Suprapubic skin (tissue), 4 donors: ENCODE results near the gene TSSC4. TPM values are rescaled to one million over a fixed set of nuclear protein-coding genes. Genes with fewer than 3 reads are reported as not detected.
A peak's percentile ranks its signal among the peaks of the same experiment; 100 is the strongest.

Experiments
- DNase-seq, 2 donors: peaks; one replicate each; pipeline ENCODE4 v3.0.0-alpha.2; 2019; ENCODE audit warnings: low spot score in 2 of 2
- H3K27ac ChIP-seq: fragments of 200-600 bp; sonication (generic); one replicate; pipeline ENCODE4 v1.5.1; 2019
- H3K27me3 ChIP-seq: fragments of 200-600 bp; sonication (generic); one replicate; pipeline ENCODE4 v1.5.1; 2019
- H3K36me3 ChIP-seq: fragments of 200-600 bp; sonication (generic); one replicate; pipeline ENCODE4 v1.5.1; 2019
- H3K4me1 ChIP-seq: fragments of 200-600 bp; sonication (generic); one replicate; pipeline ENCODE4 v1.5.1; 2019
- H3K4me3 ChIP-seq: fragments of 200-600 bp; sonication (generic); one replicate; pipeline ENCODE4 v1.5.1; 2019; ENCODE audit warnings: mild to moderate bottlenecking
- H3K9me3 ChIP-seq: fragments of 200-600 bp; sonication (generic); one replicate; pipeline ENCODE4 v1.5.1; 2019
- EP300 ChIP-seq: sonication (generic); formaldehyde crosslinking; IDR thresholded peaks from one replicate; pipeline ENCODE4 v1.6.1; 2017; ENCODE audit warnings: antibody characterized with exemption
- POLR2A ChIP-seq, 2 donors: fragments of 450-650 bp; IDR thresholded peaks; one replicate each; pipeline ENCODE4 v1.6.1; 2017; ENCODE audit warnings: antibody characterized with exemption in 2 of 2, mild to moderate bottlenecking in 2 of 2, moderate library complexity in 2 of 2
- POLR2AphosphoS5 ChIP-seq, 3 donors: sonication (generic); formaldehyde crosslinking; IDR thresholded peaks; one replicate each; pipeline ENCODE4 v1.6.1; 2017; ENCODE audit warnings: antibody characterized with exemption in 3 of 3
- WGBS: methylation state at CpG from one replicate; pipeline ENCODE4 v1.1.5; 2018; 5-methylcytosine and 5-hydroxymethylcytosine counted together
- total RNA-seq, 4 donors: library from RNA; depleted of rRNA; stranded (reverse); fragments of >200 nt; gene quantifications; one replicate each; pipeline ENCODE4 v1.1.0, GENCODE V29; 2016
- TF ChIP-seq, protein P1 (sequence below), 2 donors: fragments of 200-600 bp in 1 of 2; fragments of 450-650 bp in 1 of 2; sonication (generic) in 1 of 2; IDR thresholded peaks; one replicate each; pipeline ENCODE4 v1.5.1; 2016 to 2019; ENCODE audit warnings: antibody characterized with exemption in 2 of 2, mild to moderate bottlenecking in 1 of 2, moderate library complexity in 1 of 2

Gene TSSC4
- total RNA-seq, 4 donors from 2014 or later = 25.7 to 60.9 (median 51.4) TPM

GRCh38 chr11:2451336-2451735, 50.8 kb downstream of the TSSC4 start:
- peaks cover 69% of the 10 kb centered on the region for H3K27me3 ChIP-seq
- WGBS = 88% methylated on average over 14 of the region's 15 CpGs
- H3K9me3 ChIP-seq = no peaks in the 10 kb centered on the region
- peaks cover 3% of the 10 kb centered on the region for H3K4me1 ChIP-seq
- no peak overlapping the region for H3K4me3 ChIP-seq
- H3K27ac ChIP-seq = no peak overlapping the region
- no peak for TF ChIP-seq EP300
- no peak for TF ChIP-seq POLR2A (IDR thresholded peaks at IDR 0.05)
- no peak for TF ChIP-seq POLR2AphosphoS5 (IDR thresholded peaks at IDR 0.05)
- TF ChIP-seq, protein P1, sequence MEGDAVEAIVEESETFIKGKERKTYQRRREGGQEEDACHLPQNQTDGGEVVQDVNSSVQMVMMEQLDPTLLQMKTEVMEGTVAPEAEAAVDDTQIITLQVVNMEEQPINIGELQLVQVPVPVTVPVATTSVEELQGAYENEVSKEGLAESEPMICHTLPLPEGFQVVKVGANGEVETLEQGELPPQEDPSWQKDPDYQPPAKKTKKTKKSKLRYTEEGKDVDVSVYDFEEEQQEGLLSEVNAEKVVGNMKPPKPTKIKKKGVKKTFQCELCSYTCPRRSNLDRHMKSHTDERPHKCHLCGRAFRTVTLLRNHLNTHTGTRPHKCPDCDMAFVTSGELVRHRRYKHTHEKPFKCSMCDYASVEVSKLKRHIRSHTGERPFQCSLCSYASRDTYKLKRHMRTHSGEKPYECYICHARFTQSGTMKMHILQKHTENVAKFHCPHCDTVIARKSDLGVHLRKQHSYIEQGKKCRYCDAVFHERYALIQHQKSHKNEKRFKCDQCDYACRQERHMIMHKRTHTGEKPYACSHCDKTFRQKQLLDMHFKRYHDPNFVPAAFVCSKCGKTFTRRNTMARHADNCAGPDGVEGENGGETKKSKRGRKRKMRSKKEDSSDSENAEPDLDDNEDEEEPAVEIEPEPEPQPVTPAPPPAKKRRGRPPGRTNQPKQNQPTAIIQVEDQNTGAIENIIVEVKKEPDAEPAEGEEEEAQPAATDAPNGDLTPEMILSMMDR (IDR thresholded peaks at IDR 0.05) = no peak
- no peaks in the 10 kb centered on the region for H3K36me3 ChIP-seq
- peak in 1 of 2 donors; percentile 51 for DNase-seq

DNA sequence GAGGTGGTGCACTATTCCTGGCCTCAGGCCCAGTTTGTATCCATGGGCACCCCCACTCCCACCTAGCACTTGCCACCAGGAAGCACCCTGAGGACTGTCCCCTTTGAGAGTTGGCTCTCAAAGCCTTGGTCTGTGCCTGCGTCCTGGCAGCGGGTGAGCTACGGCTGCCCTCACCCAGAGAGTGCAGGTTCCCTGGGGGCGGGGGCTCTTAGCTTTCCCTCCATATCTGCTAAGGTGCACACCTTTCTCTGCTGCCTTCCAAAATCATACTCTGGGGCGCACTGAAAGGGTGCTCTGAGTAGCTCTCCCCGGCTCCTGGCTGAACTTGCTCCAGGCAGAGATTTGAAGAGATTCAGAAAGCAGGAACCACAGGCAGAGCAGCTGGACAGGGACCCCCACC, 51.4 kb downstream of the TSSC4 start:
- Histone ChIP-seq H3K4me1 (no peaks in the 10 kb centered on the region), H3K9me3 (no peaks in the 10 kb centered on the region), H3K27me3 (peaks cover 63% of the 10 kb centered on the region), H3K27ac (no peak overlapping the region), H3K36me3 (no peaks in the 10 kb centered on the region), H3K4me3 (no peak overlapping the region)
- no CpG with 5 or more reads among the region's 6 CpGs for WGBS
- DNase-seq = peak in 1 of 2 donors; percentile 42
- TF ChIP-seq POLR2AphosphoS5 (IDR thresholded peaks at IDR 0.05) (no peak), POLR2A (IDR thresholded peaks at IDR 0.05) (no peak), EP300 (no peak)
- TF ChIP-seq, protein P1 (IDR thresholded peaks at IDR 0.05) = no peak

DNA sequence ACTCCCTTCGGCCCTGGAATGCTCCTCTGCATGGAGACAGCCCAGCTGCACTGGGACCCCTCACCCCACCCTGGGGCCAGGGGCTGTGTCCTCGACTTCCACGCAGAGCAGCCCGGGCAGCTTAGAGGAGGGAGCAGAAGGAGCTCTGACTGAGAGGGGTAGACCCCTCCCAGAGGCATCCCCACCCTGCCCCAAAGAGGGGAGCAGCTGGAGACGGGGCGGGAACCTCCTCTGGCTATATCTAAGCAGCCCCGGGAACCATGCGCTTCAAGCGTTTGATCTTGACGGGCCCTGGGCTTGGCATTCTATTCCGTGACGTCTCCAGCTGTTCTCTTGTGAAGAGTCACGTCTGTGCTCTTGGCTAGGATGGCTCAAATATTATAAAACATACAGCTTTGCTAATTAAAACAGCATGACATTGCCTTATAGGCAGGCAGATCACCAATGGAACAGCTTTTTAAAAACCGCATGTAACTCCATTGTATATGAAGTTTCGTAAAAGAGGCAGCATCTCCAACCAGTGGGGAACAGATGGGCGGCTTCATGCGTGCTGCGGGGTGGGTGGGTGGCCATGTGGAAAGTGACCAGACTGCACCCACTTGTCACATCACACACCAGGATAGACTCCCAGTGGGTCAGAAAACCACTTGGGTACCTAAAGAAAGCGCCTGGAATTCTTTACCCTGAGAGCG, 51.9 kb downstream of the TSSC4 start:
- no peak for TF ChIP-seq POLR2AphosphoS5 (IDR thresholded peaks at IDR 0.05)
- no peak for TF ChIP-seq POLR2A (IDR thresholded peaks at IDR 0.05)
- no peak for TF ChIP-seq EP300
- TF ChIP-seq, protein P1 (IDR thresholded peaks at IDR 0.05) = no peak
- Histone ChIP-seq H3K36me3 (no peaks in the 10 kb centered on the region), H3K27me3 (peaks cover 57% of the 10 kb centered on the region), H3K4me1 (no peaks in the 10 kb centered on the region), H3K4me3 (no peak overlapping the region), H3K27ac (no peak overlapping the region), H3K9me3 (no peaks in the 10 kb centered on the region)
- peak in 1 of 2 donors; percentile 50 for DNase-seq
- WGBS = 37% methylated on average over 16 of the region's 20 CpGs

GRCh38 chr11:2453436-2453835, 52.9 kb downstream of the TSSC4 start:
- peak; percentile 20 to 49 for DNase-seq
- Histone ChIP-seq H3K9me3 (no peaks in the 10 kb centered on the region), H3K27ac (no peak overlapping the region), H3K4me3 (no peak overlapping the region), H3K36me3 (no peaks in the 10 kb centered on the region), H3K4me1 (no peaks in the 10 kb centered on the region), H3K27me3 (peaks cover 49% of the 10 kb centered on the region)
- WGBS = 93% methylated on average over 5 of the region's 5 CpGs
- TF ChIP-seq, protein P1 (IDR thresholded peaks at IDR 0.05) = no peak
- TF ChIP-seq POLR2A (IDR thresholded peaks at IDR 0.05) (no peak), POLR2AphosphoS5 (IDR thresholded peaks at IDR 0.05) (no peak), EP300 (no peak)

Other genes starting within 250 kb of the TSSC4 start
- not detected for gene INS, start 239.5 kb upstream of the TSSC4 start, total RNA-seq
- gene TH, start 228.9 kb upstream of the TSSC4 start, total RNA-seq = 1 to 10 TPM in 1 of 4 donors, under 1 TPM in 1, not detected in 2; 0.34 to 1.0 TPM
- gene ASCL2, start 130.2 kb upstream of the TSSC4 start, total RNA-seq = 10 to 100 TPM; 11.4 to 18.0 (median 15.9) TPM
- gene C11orf21, start 98.8 kb upstream of the TSSC4 start, total RNA-seq = 1 to 10 TPM in 2 of 4 donors, not detected in 2; 1.2 to 2.5 TPM
- 1 to 10 TPM in 1 of 4 donors, under 1 TPM in 1, not detected in 2; 0.26 to 4.3 TPM for gene TSPAN32, start 98.7 kb upstream of the TSSC4 start, total RNA-seq
- 100 to 1,000 TPM; 234 to 340 (median 277) TPM for gene CD81, start 23.4 kb upstream of the TSSC4 start, total RNA-seq
- gene TRPM5, start 43.8 kb downstream of the TSSC4 start, total RNA-seq = under 1 TPM in 1 of 4 donors, not detected in 3; 0.29 TPM
- 1 to 10 TPM in 2 of 4 donors, under 1 TPM in 2; 0.89 to 2.2 (median 1.3) TPM for gene KCNQ1, start 44.3 kb downstream of the TSSC4 start, total RNA-seq